ENCODE results near the gene NAA20. TPM values are rescaled to one million over a fixed set of nuclear protein-coding genes. Genes with fewer than 3 reads are reported as not detected.

Gene NAA20
- total RNA-seq, 3 donors from 2014 or later (not counting 1 experiment from before 2014, with no cell fraction given), result 20.8 to 25.1 (median 23.8) TPM

DNA sequence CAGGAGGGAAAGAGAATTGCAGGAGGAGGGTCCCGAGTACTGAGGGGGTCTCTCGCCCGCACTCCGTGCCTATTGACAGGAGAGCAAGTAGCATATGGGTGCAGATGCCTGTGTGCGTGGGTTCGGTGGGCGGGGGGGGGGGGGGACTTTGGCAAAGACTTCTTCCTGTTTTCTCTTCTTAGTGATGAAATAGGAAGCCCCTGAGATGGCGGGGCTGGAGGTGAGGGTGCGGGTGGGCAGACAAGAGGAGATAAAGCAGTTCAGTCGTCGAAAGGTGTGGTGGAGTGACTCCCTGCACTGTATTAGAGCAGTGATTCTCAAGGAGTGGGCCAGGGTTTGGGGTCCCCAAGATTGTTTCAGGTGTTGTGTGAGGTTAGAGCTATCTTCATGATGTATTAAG is 3.7 kb downstream of the NAA20 start:
- WGBS (ENCODE audit: insufficient coverage), result 66% methylated on average over 11 of the region's 11 CpGs
- Mint-ChIP-seq H3K27ac (peak overlapping the region in 1 of 2 donors; percentile 60), H3K4me1 (peaks cover 41 to 59% of the 10 kb centered on the region in 2 donors), H3K9me3 (no peaks in the 10 kb centered on the region), H3K4me3 (no peak overlapping the region), H3K36me3 (no peaks in the 10 kb centered on the region), H3K27me3 (ENCODE audit: low read depth in 2 of 2) (no peaks in the 10 kb centered on the region)
- Histone ChIP-seq H3K27me3 (ENCODE audit: control insufficient read depth, insufficient read depth, low read length) (no peaks in the 10 kb centered on the region), H3K4me3 (ENCODE audit: low read length) (no peak overlapping the region), H3K4me1 (ENCODE audit: control insufficient read depth, insufficient read depth, low read length) (peaks cover 15% of the 10 kb centered on the region), H3K36me3 (ENCODE audit: control insufficient read depth, insufficient read depth, low read length) (peaks cover 6% of the 10 kb centered on the region), H3K9me3 (ENCODE audit: control insufficient read depth, insufficient read depth, low read length) (no peaks in the 10 kb centered on the region), H3K27ac (ENCODE audit: low read length) (no peak overlapping the region)
- DNase-seq, result no peak
- intact Hi-C loops (cut with micrococcal nuclease), result no loop called here
- no peak for ATAC-seq
- TF ChIP-seq, protein P1, sequence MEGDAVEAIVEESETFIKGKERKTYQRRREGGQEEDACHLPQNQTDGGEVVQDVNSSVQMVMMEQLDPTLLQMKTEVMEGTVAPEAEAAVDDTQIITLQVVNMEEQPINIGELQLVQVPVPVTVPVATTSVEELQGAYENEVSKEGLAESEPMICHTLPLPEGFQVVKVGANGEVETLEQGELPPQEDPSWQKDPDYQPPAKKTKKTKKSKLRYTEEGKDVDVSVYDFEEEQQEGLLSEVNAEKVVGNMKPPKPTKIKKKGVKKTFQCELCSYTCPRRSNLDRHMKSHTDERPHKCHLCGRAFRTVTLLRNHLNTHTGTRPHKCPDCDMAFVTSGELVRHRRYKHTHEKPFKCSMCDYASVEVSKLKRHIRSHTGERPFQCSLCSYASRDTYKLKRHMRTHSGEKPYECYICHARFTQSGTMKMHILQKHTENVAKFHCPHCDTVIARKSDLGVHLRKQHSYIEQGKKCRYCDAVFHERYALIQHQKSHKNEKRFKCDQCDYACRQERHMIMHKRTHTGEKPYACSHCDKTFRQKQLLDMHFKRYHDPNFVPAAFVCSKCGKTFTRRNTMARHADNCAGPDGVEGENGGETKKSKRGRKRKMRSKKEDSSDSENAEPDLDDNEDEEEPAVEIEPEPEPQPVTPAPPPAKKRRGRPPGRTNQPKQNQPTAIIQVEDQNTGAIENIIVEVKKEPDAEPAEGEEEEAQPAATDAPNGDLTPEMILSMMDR (IDR thresholded peaks at IDR 0.05), result no peak

DNA sequence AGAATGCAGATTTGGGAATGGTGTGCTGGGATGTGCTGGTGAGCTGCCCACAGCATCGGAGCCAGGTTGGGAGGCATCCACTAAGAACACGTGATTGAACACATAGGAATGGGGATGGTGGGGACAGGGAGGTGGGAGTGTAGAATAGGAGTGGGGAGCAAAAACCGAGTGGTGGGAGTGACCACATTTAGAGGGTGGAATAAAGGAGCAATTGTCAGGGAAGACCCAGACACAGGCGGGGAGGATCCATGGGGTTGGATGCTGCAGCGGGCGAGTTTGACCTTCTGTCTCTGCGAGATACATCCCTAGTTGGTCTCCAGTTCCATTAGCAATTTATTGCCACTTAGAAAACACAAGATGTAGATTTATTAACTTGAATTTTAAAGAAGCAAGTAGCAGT is 4.7 kb downstream of the NAA20 start:
- H3K4me3 Mint-ChIP-seq, result no peak overlapping the region
- no peaks in the 10 kb centered on the region for H3K9me3 Mint-ChIP-seq
- peaks cover 40 to 57% of the 10 kb centered on the region in 2 donors for H3K4me1 Mint-ChIP-seq
- peak overlapping the region in 1 of 2 donors; percentile 79 for H3K27ac Mint-ChIP-seq
- Histone ChIP-seq H3K27ac (ENCODE audit: low read length) (no peak overlapping the region), H3K36me3 (ENCODE audit: control insufficient read depth, insufficient read depth, low read length) (peaks cover 9% of the 10 kb centered on the region), H3K4me1 (ENCODE audit: control insufficient read depth, insufficient read depth, low read length) (peaks cover 11% of the 10 kb centered on the region), H3K9me3 (ENCODE audit: control insufficient read depth, insufficient read depth, low read length) (no peaks in the 10 kb centered on the region), H3K27me3 (ENCODE audit: control insufficient read depth, insufficient read depth, low read length) (no peaks in the 10 kb centered on the region), H3K4me3 (ENCODE audit: low read length) (no peak overlapping the region)
- no peak for DNase-seq
- no peaks in the 10 kb centered on the region for H3K36me3 Mint-ChIP-seq
- 92% methylated on average over 4 of the region's 7 CpGs for WGBS (ENCODE audit: insufficient coverage)
- ATAC-seq, result no peak
- intact Hi-C loops (cut with micrococcal nuclease), result no loop called here
- TF ChIP-seq, protein P1 (IDR thresholded peaks at IDR 0.05), result no peak
- H3K27me3 Mint-ChIP-seq (ENCODE audit: low read depth in 2 of 2), result no peaks in the 10 kb centered on the region

DNA sequence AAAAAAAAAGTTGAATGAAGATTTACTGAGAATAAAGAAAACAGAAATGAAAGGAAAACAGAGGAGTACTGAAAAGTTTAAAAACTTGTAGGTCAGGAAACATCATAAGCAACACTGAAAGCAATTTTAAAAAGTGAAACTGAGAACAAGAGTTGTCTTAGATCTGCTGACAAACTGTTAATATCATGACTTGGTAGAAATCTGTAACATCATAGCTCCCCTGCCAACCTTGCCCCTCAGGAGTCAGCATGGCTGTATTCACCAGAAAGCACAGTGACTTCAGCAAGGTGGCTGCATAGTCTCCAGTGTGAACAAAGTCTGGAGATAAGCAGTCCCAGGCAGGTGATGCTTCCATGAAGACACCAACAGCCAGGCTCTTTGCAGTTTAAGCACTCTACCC is 5.3 kb downstream of the NAA20 start:
- Mint-ChIP-seq H3K4me1 (peaks cover 36 to 53% of the 10 kb centered on the region in 2 donors), H3K4me3 (no peak overlapping the region), H3K27ac (no peak overlapping the region), H3K9me3 (no peaks in the 10 kb centered on the region), H3K36me3 (no peaks in the 10 kb centered on the region), H3K27me3 (ENCODE audit: low read depth in 2 of 2) (no peaks in the 10 kb centered on the region)
- no peak overlapping the region for H3K27ac ChIP-seq (ENCODE audit: low read length)
- DNase-seq (no peak), ATAC-seq (no peak)
- H3K36me3 ChIP-seq (ENCODE audit: control insufficient read depth, insufficient read depth, low read length), result peaks cover 14% of the 10 kb centered on the region
- H3K4me3 ChIP-seq (ENCODE audit: low read length), result no peak overlapping the region
- peaks cover 9% of the 10 kb centered on the region for H3K4me1 ChIP-seq (ENCODE audit: control insufficient read depth, insufficient read depth, low read length)
- no peaks in the 10 kb centered on the region for H3K27me3 ChIP-seq (ENCODE audit: control insufficient read depth, insufficient read depth, low read length)
- H3K9me3 ChIP-seq (ENCODE audit: control insufficient read depth, insufficient read depth, low read length), result no peaks in the 10 kb centered on the region
- intact Hi-C loops (cut with micrococcal nuclease), result no loop called here
- TF ChIP-seq, protein P1 (IDR thresholded peaks at IDR 0.05), result no peak

DNA sequence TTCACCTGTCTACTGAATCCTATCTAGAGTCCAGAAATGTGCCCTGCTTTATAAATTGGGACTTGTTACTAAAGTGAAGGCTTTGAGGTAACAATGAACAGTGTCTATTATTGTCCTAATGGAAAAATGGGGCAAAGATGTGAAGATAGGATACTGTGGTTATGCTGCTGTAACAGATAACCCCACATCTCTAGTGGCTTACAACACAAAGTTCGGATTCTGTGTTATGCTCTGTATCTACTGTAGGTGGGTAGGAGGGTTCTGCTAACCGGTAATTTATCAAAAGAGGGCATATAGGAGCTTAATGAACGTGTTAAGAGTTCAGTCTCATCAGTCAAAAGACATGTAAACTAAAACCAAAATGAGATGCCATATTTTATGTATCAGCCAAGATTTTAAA is 6.2 kb downstream of the NAA20 start:
- Histone ChIP-seq H3K4me1 (ENCODE audit: control insufficient read depth, insufficient read depth, low read length) (peaks cover 2% of the 10 kb centered on the region), H3K27me3 (ENCODE audit: control insufficient read depth, insufficient read depth, low read length) (no peaks in the 10 kb centered on the region), H3K36me3 (ENCODE audit: control insufficient read depth, insufficient read depth, low read length) (peaks cover 16% of the 10 kb centered on the region), H3K9me3 (ENCODE audit: control insufficient read depth, insufficient read depth, low read length) (no peaks in the 10 kb centered on the region), H3K27ac (ENCODE audit: low read length) (no peak overlapping the region), H3K4me3 (ENCODE audit: low read length) (no peak overlapping the region)
- ATAC-seq (no peak), DNase-seq (no peak)
- Mint-ChIP-seq H3K27ac (peak overlapping the region in 1 of 2 donors; percentile 18), H3K27me3 (ENCODE audit: low read depth in 2 of 2) (no peaks in the 10 kb centered on the region), H3K9me3 (no peaks in the 10 kb centered on the region), H3K36me3 (no peaks in the 10 kb centered on the region), H3K4me3 (no peak overlapping the region), H3K4me1 (peaks cover 28 to 44% of the 10 kb centered on the region in 2 donors)
- WGBS (ENCODE audit: insufficient coverage), result 100% methylated on average over 1 of the region's 3 CpGs
- intact Hi-C loops (cut with micrococcal nuclease), result no loop called here
- TF ChIP-seq, protein P1 (IDR thresholded peaks at IDR 0.05), result no peak

Measured in natural killer cell (primary cell).